ENCODE data around the gene TCTN1.
"Not testable (repeated sequence)": the region's sequence is repeated elsewhere in the genome, so short reads cannot be mapped to it uniquely, and the experiment has no call there.

Gene TCTN1

GRCh38 chr12:110587102-110587501, 26.8 kb upstream of the TCTN1 start:
- FAIRE-seq, result not testable (repeated sequence)

GRCh38 chr12:110590059-110590458, 23.9 kb upstream of the TCTN1 start:
- FAIRE-seq, result no peak

GRCh38 chr12:110590806-110591326, 23.1 kb upstream of the TCTN1 start:
- FAIRE-seq, result no peak

- no peak for FAIRE-seq
Observed at GRCh38 chr12:110591451-110592051, 22.4 kb upstream of the TCTN1 start.

GRCh38 chr12:110592078-110592477, 21.9 kb upstream of the TCTN1 start:
- no peak for FAIRE-seq

GRCh38 chr12:110592919-110593318, 21.0 kb upstream of the TCTN1 start:
- FAIRE-seq, result not testable (repeated sequence)

GRCh38 chr12:110597885-110598284, 16.0 kb upstream of the TCTN1 start:
- no peak for FAIRE-seq

- FAIRE-seq, result no peak
Observed at GRCh38 chr12:110599334-110599733, 14.6 kb upstream of the TCTN1 start.

- FAIRE-seq, result peak; percentile 80
Observed at GRCh38 chr12:110600254-110600653, 13.7 kb upstream of the TCTN1 start.

GRCh38 chr12:110602085-110602814, 11.7 kb upstream of the TCTN1 start:
- FAIRE-seq, result peak; percentile 8

- FAIRE-seq, result no peak
Observed at GRCh38 chr12:110606253-110606611, 7.7 kb upstream of the TCTN1 start.

GRCh38 chr12:110613071-110613770, 708 bp upstream of the TCTN1 start:
- no peak for FAIRE-seq

GRCh38 chr12:110615171-110615570, 1.2 kb downstream of the TCTN1 start:
- no peak for FAIRE-seq

GRCh38 chr12:110616471-110617115, 2.7 kb downstream of the TCTN1 start:
- no peak for FAIRE-seq

- FAIRE-seq, result no peak
Observed at GRCh38 chr12:110619534-110619953, 5.6 kb downstream of the TCTN1 start.

GRCh38 chr12:110622582-110622981, 8.7 kb downstream of the TCTN1 start:
- no peak for FAIRE-seq

- no peak for FAIRE-seq
Observed at GRCh38 chr12:110627500-110628195, 13.7 kb downstream of the TCTN1 start.

GRCh38 chr12:110635055-110635454, 21.1 kb downstream of the TCTN1 start:
- FAIRE-seq, result no peak

- FAIRE-seq, result no peak
Observed at GRCh38 chr12:110636516-110636915, 22.6 kb downstream of the TCTN1 start.

GRCh38 chr12:110637869-110638441, 24.0 kb downstream of the TCTN1 start:
- no peak for FAIRE-seq

- no peak for FAIRE-seq
Observed at GRCh38 chr12:110638796-110639195, 24.9 kb downstream of the TCTN1 start.

Data from endometrium (tissue), 2 donors.